HEK293 (cell line): ENCODE measurements around the gene KCNAB1.

Experiments used
- CTCF ChIA-PET: fragments of 350-600 bp; formaldehyde crosslinking; extraction: SDS; loops from one replicate; lab custom pipeline; 2021; ENCODE audit warnings: antibody characterized with exemption; lab: Yijun Ruan, JAX
- POLR2A ChIA-PET: fragments of 300-600 bp; formaldehyde crosslinking; extraction: SDS; loops from one replicate; lab custom pipeline; 2020; ENCODE audit warnings: antibody characterized with exemption, inconsistent platforms; lab: Yijun Ruan, JAX
- H3K27ac ChIP-seq: fragments of 200-500 bp; sonication (Bioruptor generic); 2 replicates; pipeline ENCODE4 v1.5.1; 2014; ENCODE audit warnings: low read depth, low read length, control low read depth, inconsistent platforms; ENCODE audit errors: extremely low read depth
- H3K36me3 ChIP-seq, 2 experiments: fragments of 200-500 bp in 1 of 2; sonication (Bioruptor generic) in 1 of 2; 1 replicate in 1 of 2; 2 replicates in 1 of 2; pipeline ENCODE4 v1.5.1; 2014 to 2017; ENCODE audit warnings: inconsistent platforms in 2 of 2, low read length in 2 of 2; ENCODE audit not compliant: control insufficient read depth in 2 of 2, insufficient read depth in 1 of 2
- H3K4me1 ChIP-seq: fragments of 200-500 bp; sonication (Bioruptor generic); 2 replicates; pipeline ENCODE4 v1.5.1; 2014; ENCODE audit warnings: mild to moderate bottlenecking, low read length, inconsistent platforms; ENCODE audit not compliant: control insufficient read depth, insufficient read depth
- H3K4me3 ChIP-seq: 2 replicates; pipeline ENCODE4 v1.5.1; 2011; ENCODE audit warnings: low read depth, mild to moderate bottlenecking, control low read depth, low read length, moderate library complexity
- H3K9me3 ChIP-seq: fragments of 200-500 bp; sonication (Bioruptor generic); 2 replicates; pipeline ENCODE4 v1.5.1; 2014; ENCODE audit warnings: low read depth, low read length, inconsistent platforms; ENCODE audit not compliant: control insufficient read depth, insufficient read depth
- FEZF1 ChIP-seq: fragments of 450-650 bp; formaldehyde crosslinking; IDR thresholded peaks from 2 replicates; pipeline ENCODE4 v1.5.1; 2016; ENCODE audit warnings: missing biosample characterization, missing genetic modification characterization
- GFI1B ChIP-seq: fragments of 450-650 bp; formaldehyde crosslinking; IDR thresholded peaks from 2 replicates; pipeline ENCODE4 v1.5.1; 2016; ENCODE audit warnings: missing biosample characterization, missing genetic modification characterization
- GLIS1 ChIP-seq: fragments of 450-650 bp; formaldehyde crosslinking; IDR thresholded peaks from 2 replicates; pipeline ENCODE4 v1.5.1; 2016; ENCODE audit warnings: missing biosample characterization, missing genetic modification characterization
- MZF1 ChIP-seq: fragments of 450-650 bp; formaldehyde crosslinking; IDR thresholded peaks from 2 replicates; pipeline ENCODE4 v1.5.1; 2017; ENCODE audit warnings: missing biosample characterization, missing genetic modification characterization, borderline replicate concordance
- PRDM4 ChIP-seq: fragments of 450-650 bp; formaldehyde crosslinking; IDR thresholded peaks from 2 replicates; pipeline ENCODE4 v1.5.1; 2017; ENCODE audit warnings: missing biosample characterization, missing genetic modification characterization
- SETDB1 ChIP-seq: IDR thresholded peaks from one replicate; pipeline ENCODE4 v1.6.1; 2017; ENCODE audit warnings: mild to moderate bottlenecking, low read length, moderate library complexity, mixed read lengths; ENCODE audit not compliant: insufficient read length
- ZFHX2 ChIP-seq: fragments of 450-650 bp; formaldehyde crosslinking; conservative IDR thresholded peaks from 2 replicates; pipeline ENCODE4 v1.5.1; 2016; ENCODE audit warnings: missing biosample characterization, missing genetic modification characterization
- ZNF169 ChIP-seq: fragments of 450-650 bp; formaldehyde crosslinking; IDR thresholded peaks from 2 replicates; pipeline ENCODE4 v1.5.1; 2016; ENCODE audit warnings: missing biosample characterization, missing genetic modification characterization
- ZNF335 ChIP-seq: fragments of 450-650 bp; formaldehyde crosslinking; conservative IDR thresholded peaks from 2 replicates; pipeline ENCODE4 v1.5.1; 2016; ENCODE audit warnings: missing biosample characterization, missing genetic modification characterization
- ZNF341 ChIP-seq: fragments of 450-650 bp; formaldehyde crosslinking; IDR thresholded peaks from 2 replicates; pipeline ENCODE4; 2016; ENCODE audit warnings: low read depth, missing biosample characterization, missing genetic modification characterization
- ZNF404 ChIP-seq: fragments of 450-650 bp; formaldehyde crosslinking; IDR thresholded peaks from 2 replicates; pipeline ENCODE4 v1.5.1; 2017; ENCODE audit warnings: missing biosample characterization, missing genetic modification characterization
- ZNF433 ChIP-seq: fragments of 450-650 bp; formaldehyde crosslinking; IDR thresholded peaks from 2 replicates; pipeline ENCODE4 v1.5.1; 2016; ENCODE audit warnings: missing biosample characterization, missing genetic modification characterization, low read depth
- ZNF48 ChIP-seq: fragments of 450-650 bp; formaldehyde crosslinking; IDR thresholded peaks from 2 replicates; pipeline ENCODE4 v1.5.1; 2016; ENCODE audit warnings: missing biosample characterization, missing genetic modification characterization
- ZNF558 ChIP-seq: fragments of 450-650 bp; formaldehyde crosslinking; IDR thresholded peaks from 2 replicates; pipeline ENCODE4 v1.5.1; 2016; ENCODE audit warnings: missing biosample characterization, missing genetic modification characterization
- ZNF747 ChIP-seq: fragments of 450-650 bp; formaldehyde crosslinking; IDR thresholded peaks from 2 replicates; pipeline ENCODE4 v1.5.1; 2016; ENCODE audit warnings: missing biosample characterization, missing genetic modification characterization
- ZNF768 ChIP-seq: fragments of 450-650 bp; formaldehyde crosslinking; IDR thresholded peaks from 2 replicates; pipeline ENCODE4 v1.5.1; 2018; ENCODE audit warnings: missing biosample characterization, mild to moderate bottlenecking, missing genetic modification characterization
- ZNF792 ChIP-seq: fragments of 450-650 bp; formaldehyde crosslinking; IDR thresholded peaks from 2 replicates; pipeline ENCODE4 v1.5.1; 2016; ENCODE audit warnings: missing biosample characterization, missing genetic modification characterization
- TF ChIP-seq, protein P1 (sequence below): fragments of 450-650 bp; formaldehyde crosslinking; IDR thresholded peaks from 2 replicates; pipeline ENCODE4 v1.5.1; 2016; ENCODE audit warnings: missing biosample characterization, missing genetic modification characterization
- TF ChIP-seq, protein P2 (sequence below): fragments of 450-650 bp; formaldehyde crosslinking; IDR thresholded peaks from 2 replicates; pipeline ENCODE4 v1.5.1; 2016; ENCODE audit warnings: missing biosample characterization, missing genetic modification characterization

Gene KCNAB1

DNA sequence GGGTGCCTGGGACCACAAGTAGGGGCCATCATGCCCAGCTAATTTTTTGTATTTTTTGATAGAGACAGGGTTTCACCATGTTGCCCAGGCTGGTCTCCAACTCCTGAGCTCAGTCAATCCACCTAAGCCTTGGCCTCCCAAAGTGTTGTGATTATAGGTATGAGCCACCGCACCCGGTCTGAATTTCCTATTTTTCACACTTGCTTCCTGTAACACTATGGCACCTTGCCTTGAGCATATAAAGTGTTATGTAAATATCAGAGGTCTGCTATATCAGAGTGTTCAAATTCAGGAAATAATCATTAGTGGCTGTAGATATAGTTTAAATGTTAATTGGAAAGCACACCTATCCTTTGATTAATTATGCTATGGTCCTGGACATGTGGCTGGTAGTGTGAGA, 165.2 kb downstream of the KCNAB1 start (continued):
- TF ChIP-seq, protein P1, sequence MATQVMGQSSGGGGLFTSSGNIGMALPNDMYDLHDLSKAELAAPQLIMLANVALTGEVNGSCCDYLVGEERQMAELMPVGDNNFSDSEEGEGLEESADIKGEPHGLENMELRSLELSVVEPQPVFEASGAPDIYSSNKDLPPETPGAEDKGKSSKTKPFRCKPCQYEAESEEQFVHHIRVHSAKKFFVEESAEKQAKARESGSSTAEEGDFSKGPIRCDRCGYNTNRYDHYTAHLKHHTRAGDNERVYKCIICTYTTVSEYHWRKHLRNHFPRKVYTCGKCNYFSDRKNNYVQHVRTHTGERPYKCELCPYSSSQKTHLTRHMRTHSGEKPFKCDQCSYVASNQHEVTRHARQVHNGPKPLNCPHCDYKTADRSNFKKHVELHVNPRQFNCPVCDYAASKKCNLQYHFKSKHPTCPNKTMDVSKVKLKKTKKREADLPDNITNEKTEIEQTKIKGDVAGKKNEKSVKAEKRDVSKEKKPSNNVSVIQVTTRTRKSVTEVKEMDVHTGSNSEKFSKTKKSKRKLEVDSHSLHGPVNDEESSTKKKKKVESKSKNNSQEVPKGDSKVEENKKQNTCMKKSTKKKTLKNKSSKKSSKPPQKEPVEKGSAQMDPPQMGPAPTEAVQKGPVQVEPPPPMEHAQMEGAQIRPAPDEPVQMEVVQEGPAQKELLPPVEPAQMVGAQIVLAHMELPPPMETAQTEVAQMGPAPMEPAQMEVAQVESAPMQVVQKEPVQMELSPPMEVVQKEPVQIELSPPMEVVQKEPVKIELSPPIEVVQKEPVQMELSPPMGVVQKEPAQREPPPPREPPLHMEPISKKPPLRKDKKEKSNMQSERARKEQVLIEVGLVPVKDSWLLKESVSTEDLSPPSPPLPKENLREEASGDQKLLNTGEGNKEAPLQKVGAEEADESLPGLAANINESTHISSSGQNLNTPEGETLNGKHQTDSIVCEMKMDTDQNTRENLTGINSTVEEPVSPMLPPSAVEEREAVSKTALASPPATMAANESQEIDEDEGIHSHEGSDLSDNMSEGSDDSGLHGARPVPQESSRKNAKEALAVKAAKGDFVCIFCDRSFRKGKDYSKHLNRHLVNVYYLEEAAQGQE (tag by site-specific recombination), result no peak
- TF ChIP-seq ZNF747, result no peak
- no peak for TF ChIP-seq PRDM4 (tag by site-specific recombination)

GRCh38 chr3:156290924-156291271, 170.5 kb downstream of the KCNAB1 start:
- Histone ChIP-seq H3K36me3 (no peaks in the 10 kb centered on the region), H3K9me3 (no peaks in the 10 kb centered on the region), H3K27ac (no peak overlapping the region), H3K4me1 (no peaks in the 10 kb centered on the region), H3K4me3 (peak overlapping the region; percentile 32; the same call in 1 of the 2 replicates)
- ChIA-PET CTCF (interaction anchor here (0.7 kb wide), 1 partner anchor 19 kb away, joined by 3 read pairs; no protein-coding TSS in a partner anchor), POLR2A (no interaction called here)
- TF ChIP-seq ZNF48 (no peak), ZFHX2 (tag by site-specific recombination) (no peak), ZNF768 (no peak)
- TF ChIP-seq, protein P1 (tag by site-specific recombination), result no peak

DNA sequence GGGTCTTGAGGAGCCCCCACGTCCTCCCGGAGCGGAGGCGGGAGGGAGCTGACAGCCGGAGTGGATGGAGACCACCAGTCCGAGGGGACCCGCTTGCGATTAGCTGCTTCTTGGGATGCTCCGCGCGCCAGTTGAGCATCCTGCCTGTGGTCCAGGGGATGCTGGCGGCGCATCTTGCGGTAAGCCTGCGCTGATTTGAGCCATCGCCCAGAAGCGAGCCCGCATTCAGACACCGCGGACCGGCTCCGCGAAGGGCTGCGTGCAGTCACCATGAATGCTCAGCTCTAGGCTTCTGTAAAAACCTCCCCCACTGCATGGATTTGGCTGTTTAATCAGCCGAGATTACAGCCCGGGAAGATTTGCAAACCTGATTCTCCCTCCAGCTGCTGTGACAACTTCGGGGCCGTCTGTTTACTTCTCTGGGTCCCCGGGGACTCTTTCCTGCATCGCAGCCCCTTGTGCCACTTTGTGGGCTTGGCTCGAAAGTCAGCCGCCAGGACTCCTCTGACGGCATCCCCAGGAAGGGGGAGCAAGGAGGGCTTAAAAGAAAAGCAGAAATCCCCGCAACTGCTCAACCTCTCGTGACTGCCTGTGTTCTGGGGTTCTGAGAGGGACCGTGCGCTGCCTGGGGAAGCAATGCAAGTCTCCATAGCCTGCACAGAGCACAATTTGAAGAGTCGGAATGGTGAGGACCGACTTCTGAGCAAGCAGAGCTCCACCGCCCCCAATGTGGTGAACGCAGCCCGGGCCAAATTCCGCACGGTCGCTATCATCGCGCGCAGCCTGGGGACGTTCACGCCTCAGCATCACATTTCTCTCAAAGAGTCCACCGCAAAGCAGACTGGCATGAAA, 171.1 kb downstream of the KCNAB1 start:
- TF ChIP-seq ZNF335 (tag by site-specific recombination) (peak; percentile 18; the same call in 1 of the 2 replicates), ZNF169 (tag by site-specific recombination) (no peak), MZF1 (tag by site-specific recombination) (0 out of 2 replicates have a peak, but pooled peaks have one; percentile 48), ZNF433 (tag by site-specific recombination) (no peak), GLIS1 (tag by site-specific recombination) (no peak), ZNF404 (tag by site-specific recombination) (no peak), SETDB1 (no peak), GFI1B (tag by site-specific recombination) (peak; percentile 33; the same call in 1 of the 2 replicates), ZNF792 (tag by site-specific recombination) (no peak), ZNF341 (tag by site-specific recombination) (peak; percentile 51), ZNF558 (tag by site-specific recombination) (no peak), FEZF1 (tag by site-specific recombination) (0 out of 2 replicates have a peak, but pooled peaks have one; percentile 24)
- TF ChIP-seq, protein P2, sequence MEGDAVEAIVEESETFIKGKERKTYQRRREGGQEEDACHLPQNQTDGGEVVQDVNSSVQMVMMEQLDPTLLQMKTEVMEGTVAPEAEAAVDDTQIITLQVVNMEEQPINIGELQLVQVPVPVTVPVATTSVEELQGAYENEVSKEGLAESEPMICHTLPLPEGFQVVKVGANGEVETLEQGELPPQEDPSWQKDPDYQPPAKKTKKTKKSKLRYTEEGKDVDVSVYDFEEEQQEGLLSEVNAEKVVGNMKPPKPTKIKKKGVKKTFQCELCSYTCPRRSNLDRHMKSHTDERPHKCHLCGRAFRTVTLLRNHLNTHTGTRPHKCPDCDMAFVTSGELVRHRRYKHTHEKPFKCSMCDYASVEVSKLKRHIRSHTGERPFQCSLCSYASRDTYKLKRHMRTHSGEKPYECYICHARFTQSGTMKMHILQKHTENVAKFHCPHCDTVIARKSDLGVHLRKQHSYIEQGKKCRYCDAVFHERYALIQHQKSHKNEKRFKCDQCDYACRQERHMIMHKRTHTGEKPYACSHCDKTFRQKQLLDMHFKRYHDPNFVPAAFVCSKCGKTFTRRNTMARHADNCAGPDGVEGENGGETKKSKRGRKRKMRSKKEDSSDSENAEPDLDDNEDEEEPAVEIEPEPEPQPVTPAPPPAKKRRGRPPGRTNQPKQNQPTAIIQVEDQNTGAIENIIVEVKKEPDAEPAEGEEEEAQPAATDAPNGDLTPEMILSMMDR (tag by site-specific recombination), result no peak
- POLR2A ChIA-PET, result no interaction called here
- H3K4me1 ChIP-seq, result no peaks in the 10 kb centered on the region
- H3K9me3 ChIP-seq, result no peaks in the 10 kb centered on the region
- H3K36me3 ChIP-seq, result no peaks in the 10 kb centered on the region
- CTCF ChIA-PET, result interaction anchor here (0.7 kb wide), 2 partner anchors 19 to 846 kb away, joined by 3 read pairs; no protein-coding TSS in a partner anchor
- H3K4me3 ChIP-seq, result peak overlapping the region; percentile 32
- no peak overlapping the region for H3K27ac ChIP-seq
